B cell (primary cell): Measurements from ENCODE around the gene TMEM132A. TPM values are rescaled to one million over a fixed set of nuclear protein-coding genes. Genes with fewer than 3 reads are reported as not detected.
"Not testable (repeated sequence)": the region's sequence is repeated elsewhere in the genome, so short reads cannot be mapped to it uniquely, and the experiment has no call there.

ENCODE experiments used
- ATAC-seq: fragments of 200-7000 bp; cut with Tn5 transposase; one replicate; pipeline ENCODE4 v1.10.0; 2021; ENCODE audit warnings: low read depth, mild to moderate bottlenecking, moderate number of reproducible peaks, moderate library complexity
- CTCF ChIA-PET: fragments of 350-600 bp; sonication (Branson Sonifier 250); formaldehyde crosslinking; loops from one replicate; lab custom pipeline; 2021; ENCODE audit warnings: antibody characterized with exemption, inconsistent platforms; lab: Charles Lee
- POLR2A ChIA-PET: fragments of 350-600 bp; sonication (Branson Sonifier 250); formaldehyde crosslinking; loops from one replicate; lab custom pipeline; 2021; ENCODE audit warnings: antibody characterized with exemption; lab: Charles Lee
- DNase-seq: peaks from one replicate; pipeline ENCODE4 v3.0.0; 2013
- H2AFZ ChIP-seq: 2 replicates; pipeline ENCODE4 v1.6.1; 2012; ENCODE audit warnings: mild to moderate bottlenecking, low read depth, low read length; ENCODE audit not compliant: insufficient read depth, poor library complexity, severe bottlenecking
- H3K27ac ChIP-seq, 2 donors: 1 replicate in 1 of 2; 2 replicates in 1 of 2; pipeline ENCODE4 v1.5.1; 2012 to 2013; ENCODE audit warnings: low read length in 2 of 2, mild to moderate bottlenecking in 2 of 2, moderate library complexity in 1 of 2
- H3K27me3 ChIP-seq, 4 experiments: fragments of 200-600 bp in 1 of 4; sonication (generic) in 1 of 4; replicated peaks in 1 of 4; 1 replicate in 2 of 4; 2 replicates in 2 of 4; pipeline versions ENCODE4 v1.6.1 to v1.7.0; 2013 to 2016; ENCODE audit warnings: low read length in 3 of 4, mild to moderate bottlenecking in 2 of 4, mixed read lengths in 1 of 4, moderate library complexity in 1 of 4; ENCODE audit not compliant: insufficient read depth in 4 of 4, control insufficient read depth in 3 of 4; ENCODE audit errors: control extremely low read depth in 1 of 4
- H3K36me3 ChIP-seq, 2 experiments: replicated peaks in 1 of 2; 1 replicate in 1 of 2; 2 replicates in 1 of 2; pipeline versions ENCODE4 v1.6.1 to v1.7.1; 2013; ENCODE audit warnings: low read length in 1 of 2; ENCODE audit not compliant: insufficient read depth in 2 of 2, control insufficient read depth in 1 of 2; ENCODE audit errors: control extremely low read depth in 1 of 2, extremely low read depth in 1 of 2
- H3K4me1 ChIP-seq, 2 donors: fragments of 200-600 bp in 1 of 2; sonication (generic) in 1 of 2; 1 replicate in 1 of 2; 2 replicates in 1 of 2; pipeline versions ENCODE4 v1.5.1 to v1.6.1; 2013 to 2017; ENCODE audit warnings: low read length in 2 of 2; ENCODE audit not compliant: control insufficient read depth in 2 of 2, insufficient read depth in 2 of 2
- H3K4me2 ChIP-seq: replicated peaks from 2 replicates; pipeline ENCODE3; 2012; ENCODE audit warnings: mild to moderate bottlenecking, low read depth, low read length; ENCODE audit not compliant: poor library complexity, severe bottlenecking
- H3K4me3 ChIP-seq, 5 experiments: fragments of 200-600 bp in 1 of 5; sonication (generic) in 1 of 5; 1 replicate in 3 of 5; 2 replicates in 2 of 5; pipeline versions ENCODE4 v1.5.1 to v1.7.0; 2011 to 2016; ENCODE audit warnings: low read length in 4 of 5, mild to moderate bottlenecking in 4 of 5, low read depth in 2 of 5, control low read depth in 1 of 5, moderate library complexity in 1 of 5; ENCODE audit not compliant: insufficient read depth in 1 of 5; ENCODE audit errors: control extremely low read depth in 1 of 5, extremely low read depth in 1 of 5
- H3K79me2 ChIP-seq: fragments of 200-600 bp; sonication (generic); one replicate; pipeline ENCODE4 v1.6.0; 2016; ENCODE audit warnings: low read length; ENCODE audit not compliant: control insufficient read depth, insufficient read depth
- H3K9ac ChIP-seq: fragments of 200-600 bp; sonication (generic); 2 replicates; pipeline ENCODE4 v1.6.1; 2017; ENCODE audit warnings: mild to moderate bottlenecking, low read length, moderate library complexity
- H3K9me3 ChIP-seq, 3 donors: one replicate each; pipeline versions ENCODE4 v1.6.1 to v1.7.1; 2013; ENCODE audit warnings: low read length in 2 of 3; ENCODE audit not compliant: control insufficient read depth in 2 of 3, insufficient read depth in 1 of 3; ENCODE audit errors: control extremely low read depth in 1 of 3
- H4K20me1 ChIP-seq: 2 replicates; pipeline ENCODE4 v1.6.0; 2012; ENCODE audit warnings: mild to moderate bottlenecking, low read length; ENCODE audit not compliant: insufficient read depth, control insufficient read depth, poor library complexity, severe bottlenecking
- H3K27ac Mint-ChIP-seq: one replicate; pipeline ENCODE4 v1.8.0; 2021; ENCODE audit warnings: mixed read lengths
- H3K27me3 Mint-ChIP-seq: one replicate; pipeline ENCODE4 v1.8.0; 2021; ENCODE audit warnings: mixed read lengths
- H3K4me1 Mint-ChIP-seq: one replicate; pipeline ENCODE4 v1.8.0; 2021; ENCODE audit warnings: mixed read lengths
- H3K4me3 Mint-ChIP-seq: one replicate; pipeline ENCODE4 v1.8.0; 2021; ENCODE audit warnings: mixed read lengths
- H3K9me3 Mint-ChIP-seq: one replicate; pipeline ENCODE4 v1.8.0; 2022; ENCODE audit warnings: mixed read lengths; ENCODE audit not compliant: insufficient read depth
- CTCF ChIP-seq: fragments of 200-600 bp; IDR thresholded peaks from one replicate; pipeline ENCODE4 v1.8.0; 2022; ENCODE audit warnings: antibody characterized with exemption, mild to moderate bottlenecking
- EZH2 ChIP-seq: IDR thresholded peaks from 2 replicates; pipeline ENCODE4 v1.6.1; 2012; ENCODE audit warnings: borderline replicate concordance, low read depth, mild to moderate bottlenecking, moderate library complexity, low read length; ENCODE audit not compliant: insufficient read depth, poor library complexity, severe bottlenecking
- WGBS: methylation state at CpG from one replicate; pipeline ENCODE4 v1.1.5; 2013; ENCODE audit warnings: missing lambda C conversion rate; ENCODE audit not compliant: insufficient coverage; 5-methylcytosine and 5-hydroxymethylcytosine counted together
- intact Hi-C: fragments of 100-400 bp; cut with micrococcal nuclease; formaldehyde crosslinking; loops from one replicate; pipeline ENCODE4 v1.10.0; 2022
- polyA plus RNA-seq: library from polyadenylated mRNA; depleted of rRNA; stranded (reverse); fragments of >200 nt; gene quantifications from 2 replicates; pipeline ENCODE4 v1.2.3, GENCODE V29; 2012
- total RNA-seq, 2 donors: library from RNA; stranded (reverse); fragments of 120-200 nt in 1 of 2; gene quantifications; 1 replicate in 1 of 2; 2 replicates in 1 of 2; pipeline versions ENCODE4 v1.2.3 to v1.2.4, GENCODE V29; 2013 to 2022

Gene TMEM132A
- total and polyA plus RNA-seq, 2 donors (not counting 1 experiment from before 2014, with no cell fraction given), result 1.2 to 11.3 TPM

- DNase-seq (no peak), ATAC-seq (no peak)
- peaks cover 60 to 74% of the 10 kb centered on the region in 2 donors for H3K4me1 ChIP-seq
- TF ChIP-seq CTCF (no peak), EZH2 (no peak)
- ChIA-PET POLR2A (no interaction called here), CTCF (interaction anchor here (1.0 to 1.1 kb wide), 2 partner anchors 9 to 10 kb away, joined by 3 to 4 read pairs; no protein-coding TSS in a partner anchor)
- H3K27ac ChIP-seq, result peak overlapping the region in 1 of 2 donors; percentile 79
- no peak overlapping the region for H3K4me3 ChIP-seq
- peaks cover 0 to 1% of the 10 kb centered on the region in 2 experiments for H3K36me3 ChIP-seq
- peak overlapping the region; percentile 23 for H3K4me3 Mint-ChIP-seq
- no peaks in the 10 kb centered on the region for H3K9me3 Mint-ChIP-seq
- no peaks in the 10 kb centered on the region for H3K27me3 ChIP-seq
- peaks cover 30% of the 10 kb centered on the region for H3K79me2 ChIP-seq
- peaks cover 23% of the 10 kb centered on the region for H4K20me1 ChIP-seq
- intact Hi-C loops, result no loop called here
- H3K4me2 ChIP-seq, result no peak overlapping the region
- H3K9me3 ChIP-seq, result no peaks in the 10 kb centered on the region
- H3K27ac Mint-ChIP-seq, result peak overlapping the region; percentile 86
- 75% methylated on average over 1 of the region's 1 CpG for WGBS
- no peak overlapping the region for H3K9ac ChIP-seq
- H3K4me1 Mint-ChIP-seq, result peaks cover 74% of the 10 kb centered on the region
- no peaks in the 10 kb centered on the region for H3K27me3 Mint-ChIP-seq
- H2AFZ ChIP-seq, result no peak overlapping the region
Measured at GRCh38 chr11:60908803-60909202, 15.5 kb upstream of the TMEM132A start.

GRCh38 chr11:60909680-60910280 lies 14.5 kb upstream of the TMEM132A start:
- H3K79me2 ChIP-seq, result peaks cover 30% of the 10 kb centered on the region
- peak overlapping the region; percentile 62 for H3K4me2 ChIP-seq
- DNase-seq, H3K27me3 ChIP-seq, H3K36me3 ChIP-seq, H3K27me3 Mint-ChIP-seq, H3K9me3 Mint-ChIP-seq, H3K9me3 ChIP-seq, ATAC-seq, H2AFZ ChIP-seq, CTCF ChIA-PET: not testable (repeated sequence)
- Mint-ChIP-seq H3K4me1 (peaks cover 70% of the 10 kb centered on the region), H3K27ac (peak overlapping the region; percentile 86), H3K4me3 (peak overlapping the region; percentile 52)
- H3K4me1 ChIP-seq, result peaks cover 52 to 71% of the 10 kb centered on the region in 2 donors
- intact Hi-C loops, result loop anchor here (1.0 to 10.0 kb wide), 5 partner anchors 67 to 1245 kb away; partner anchors contain the start of genes CCDC86, FEN1, MS4A1 and PATL1
- peak overlapping the region; percentile 71 to 79 for H3K27ac ChIP-seq
- 50% methylated on average over 1 of the region's 3 CpGs for WGBS
- H3K4me3 ChIP-seq, result peak overlapping the region in 1 of 5 experiments; percentile 34
- POLR2A ChIA-PET, result interaction anchor here (0.6 kb wide), 1 partner anchor 42 kb away, joined by 8 read pairs; the partner anchor contains the start of gene SLC15A3
- H3K9ac ChIP-seq, result peak overlapping the region; percentile 2
- H4K20me1 ChIP-seq, result peaks cover 14% of the 10 kb centered on the region
